H9 (cell line): ENCODE data around the gene AFG1L. TPM values are rescaled to one million over a fixed set of nuclear protein-coding genes. Genes with fewer than 3 reads are reported as not detected.

Experiments
- DNase-seq: peaks from one replicate; pipeline ENCODE4 v3.0.0-alpha.2; 2017
- H2AFZ ChIP-seq: one replicate; pipeline ENCODE4 v1.6.1; 2013; ENCODE audit warnings: mild to moderate bottlenecking, low read length, control low read depth, moderate library complexity
- H2AK5ac ChIP-seq: 2 replicates; pipeline ENCODE4 v1.6.1; 2013; ENCODE audit warnings: low read length, control low read depth, mixed read lengths; ENCODE audit not compliant: insufficient read length
- H2BK120ac ChIP-seq: one replicate; pipeline ENCODE4 v1.6.1; 2013; ENCODE audit warnings: low read depth, mild to moderate bottlenecking, low read length, control low read depth, inconsistent platforms; ENCODE audit not compliant: poor library complexity, severe bottlenecking
- H2BK12ac ChIP-seq: 2 replicates; pipeline ENCODE4 v1.6.1; 2013; ENCODE audit warnings: low read length, control low read depth, mixed read lengths, low read depth; ENCODE audit not compliant: insufficient read length
- H2BK15ac ChIP-seq: 2 replicates; pipeline ENCODE4 v1.6.1; 2013; ENCODE audit warnings: low read depth, low read length, control low read depth
- H2BK20ac ChIP-seq: one replicate; pipeline ENCODE4 v1.6.1; 2013; ENCODE audit warnings: low read depth, mild to moderate bottlenecking, low read length, control low read depth, inconsistent platforms; ENCODE audit not compliant: poor library complexity, severe bottlenecking
- H2BK5ac ChIP-seq: 2 replicates; pipeline ENCODE4 v1.6.1; 2013; ENCODE audit warnings: low read length, control low read depth, mixed read lengths; ENCODE audit not compliant: insufficient read length
- H3K14ac ChIP-seq: 2 replicates; pipeline ENCODE4 v1.6.1; 2013; ENCODE audit warnings: low read length, control low read depth; ENCODE audit not compliant: insufficient read depth
- H3K18ac ChIP-seq: 2 replicates; pipeline ENCODE4 v1.6.1; 2013; ENCODE audit warnings: low read depth, mild to moderate bottlenecking, mixed read lengths, low read length, control low read depth; ENCODE audit not compliant: insufficient read length
- H3K23ac ChIP-seq: 2 replicates; pipeline ENCODE4 v1.6.1; 2013; ENCODE audit warnings: low read length, control low read depth, mixed read lengths, low read depth; ENCODE audit not compliant: insufficient read length
- H3K23me2 ChIP-seq: 2 replicates; pipeline ENCODE4 v1.6.1; 2013; ENCODE audit warnings: low read depth, mild to moderate bottlenecking, mixed read lengths, low read length, control low read depth; ENCODE audit not compliant: insufficient read length, poor library complexity, severe bottlenecking
- H3K27ac ChIP-seq: 2 replicates; pipeline ENCODE4 v1.5.1; 2013; ENCODE audit warnings: low read length, control low read depth, mixed read lengths, low read depth; ENCODE audit not compliant: insufficient read length
- H3K27me3 ChIP-seq: 2 replicates; pipeline ENCODE4 v1.6.1; 2013; ENCODE audit warnings: low read length, control low read depth, inconsistent platforms; ENCODE audit not compliant: insufficient read depth
- H3K4ac ChIP-seq: 2 replicates; pipeline ENCODE4 v1.6.1; 2013; ENCODE audit warnings: low read depth, mild to moderate bottlenecking, control low read depth, inconsistent platforms, low read length, moderate library complexity
- H3K4me1 ChIP-seq: 2 replicates; pipeline ENCODE4 v1.6.1; 2013; ENCODE audit warnings: low read length, control low read depth, inconsistent platforms; ENCODE audit not compliant: insufficient read depth
- H3K4me2 ChIP-seq: 2 replicates; pipeline ENCODE4 v1.6.1; 2013; ENCODE audit warnings: low read length, control low read depth, mixed read lengths; ENCODE audit not compliant: insufficient read length, insufficient read depth
- H3K56ac ChIP-seq: 2 replicates; pipeline ENCODE4 v1.6.1; 2013; ENCODE audit warnings: low read depth, mild to moderate bottlenecking, mixed read lengths, low read length, control low read depth; ENCODE audit not compliant: insufficient read length
- H3K79me1 ChIP-seq: 2 replicates; pipeline ENCODE4 v1.6.1; 2013; ENCODE audit warnings: low read depth, mild to moderate bottlenecking, moderate library complexity, low read length, control low read depth, inconsistent platforms; ENCODE audit not compliant: insufficient read depth, poor library complexity, severe bottlenecking
- H3K79me2 ChIP-seq: 2 replicates; pipeline ENCODE4 v1.6.1; 2013; ENCODE audit warnings: low read length, control low read depth, inconsistent platforms; ENCODE audit not compliant: insufficient read depth
- H3K9ac ChIP-seq: 2 replicates; pipeline ENCODE4 v1.6.1; 2013; ENCODE audit warnings: low read length, control low read depth, mixed read lengths; ENCODE audit not compliant: insufficient read length; ENCODE audit errors: extremely low read depth
- H3K9me3 ChIP-seq: one replicate; pipeline ENCODE4 v1.6.1; 2013; ENCODE audit warnings: low read depth, low read length, inconsistent platforms; ENCODE audit not compliant: control insufficient read depth
- H3T11ph ChIP-seq: one replicate; pipeline ENCODE4 v1.6.1; 2013; ENCODE audit warnings: mild to moderate bottlenecking, low read length, control low read depth, inconsistent platforms
- H4K20me1 ChIP-seq: one replicate; pipeline ENCODE4 v1.6.1; 2013; ENCODE audit not compliant: control insufficient read depth, insufficient read length, insufficient read depth
- H4K5ac ChIP-seq: 2 replicates; pipeline ENCODE4 v1.6.1; 2013; ENCODE audit warnings: low read depth, mild to moderate bottlenecking, mixed read lengths, low read length, control low read depth; ENCODE audit not compliant: insufficient read length
- H4K8ac ChIP-seq: replicated peaks from 2 replicates; pipeline ENCODE4 v1.6.1; 2013; ENCODE audit warnings: low read length, control low read depth, mixed read lengths, low read depth; ENCODE audit not compliant: insufficient read length
- H4K91ac ChIP-seq: 2 replicates; pipeline ENCODE4 v1.6.1; 2013; ENCODE audit warnings: low read depth, mild to moderate bottlenecking, moderate library complexity, mixed read lengths, low read length, control low read depth; ENCODE audit not compliant: insufficient read length
- H3K27ac Mint-ChIP-seq, 3 experiments: 2 replicates in 2 of 3; 3 replicates in 1 of 3; pipeline ENCODE4 v1.8.0; 2020 to 2021; ENCODE audit warnings: mixed read lengths in 3 of 3, mild to moderate bottlenecking in 1 of 3, moderate library complexity in 1 of 3
- H3K27me3 Mint-ChIP-seq: 2 replicates; pipeline ENCODE4 v1.8.0; 2021; ENCODE audit warnings: low read depth, mild to moderate bottlenecking, moderate library complexity, mixed read lengths
- H3K36me3 Mint-ChIP-seq, 3 experiments: 2 replicates in 2 of 3; 3 replicates in 1 of 3; pipeline ENCODE4 v1.8.0; 2020 to 2021; ENCODE audit warnings: low read depth in 3 of 3, mixed read lengths in 3 of 3; ENCODE audit not compliant: insufficient read depth in 1 of 3
- H3K4me1 Mint-ChIP-seq, 2 experiments: 2 replicates each; pipeline ENCODE4 v1.8.0; 2020; ENCODE audit warnings: mixed read lengths in 2 of 2
- H3K4me3 Mint-ChIP-seq, 2 experiments: 2 replicates in 1 of 2; 3 replicates in 1 of 2; pipeline ENCODE4 v1.8.0; 2020 to 2021; ENCODE audit warnings: mild to moderate bottlenecking in 2 of 2, mixed read lengths in 2 of 2, moderate library complexity in 1 of 2
- H3K9me3 Mint-ChIP-seq, 2 experiments: 2 replicates in 1 of 2; 3 replicates in 1 of 2; pipeline ENCODE4 v1.8.0; 2020; ENCODE audit warnings: mild to moderate bottlenecking in 2 of 2, mixed read lengths in 2 of 2, moderate library complexity in 1 of 2
- CTCF ChIP-seq: fragments of 200-600 bp; sonication (generic); conservative IDR thresholded peaks from 3 replicates; pipeline ENCODE4 v1.8.0; 2021; ENCODE audit warnings: antibody characterized with exemption, mild to moderate bottlenecking
- WGBS: extraction: QIAGEN DNeasy Blood & Tissue Kit; methylation state at CpG from one replicate; pipeline ENCODE4 v1.1.7; 2013; ENCODE audit warnings: missing lambda C conversion rate, low lambda C conversion rate, mixed read lengths; ENCODE audit not compliant: insufficient read length; ENCODE audit errors: extremely low coverage; 5-methylcytosine and 5-hydroxymethylcytosine counted together
- total RNA-seq: library from RNA; stranded (reverse); gene quantifications from 2 replicates; pipeline ENCODE4 v1.2.1, GENCODE V29; 2021

The AFG1L gene
- total RNA-seq, 1 experiment from 2014 or later: 4.7 TPM

GRCh38 chr6:108350528-108350927 is 55.7 kb downstream of the AFG1L start:
- H4K20me1 ChIP-seq: no peaks in the 10 kb centered on the region
- no peak overlapping the region for H2BK15ac ChIP-seq
- no peak overlapping the region for H4K91ac ChIP-seq
- H3T11ph ChIP-seq: no peak overlapping the region
- DNase-seq: no peak
- H4K8ac ChIP-seq: no peak overlapping the region
- no peaks in the 10 kb centered on the region for H3K79me1 ChIP-seq
- no peaks in the 10 kb centered on the region for H3K4me1 ChIP-seq
- no peak overlapping the region for H2BK20ac ChIP-seq
- H2AFZ ChIP-seq: no peak overlapping the region
- H3K23me2 ChIP-seq: no peaks in the 10 kb centered on the region
- no peaks in the 10 kb centered on the region for H3K27me3 ChIP-seq
- H3K36me3 Mint-ChIP-seq: no peaks in the 10 kb centered on the region; a peak in 2 of 7 replicates
- H3K9me3 Mint-ChIP-seq: no peaks in the 10 kb centered on the region
- TF ChIP-seq CTCF: no peak
- no peak overlapping the region for H3K23ac ChIP-seq
- H3K27me3 Mint-ChIP-seq: no peaks in the 10 kb centered on the region
- no peak overlapping the region for H3K4me2 ChIP-seq
- no peak overlapping the region for H3K56ac ChIP-seq
- no peak overlapping the region for H2AK5ac ChIP-seq
- no peak overlapping the region for H3K14ac ChIP-seq
- no peak overlapping the region for H3K4me3 Mint-ChIP-seq
- H3K79me2 ChIP-seq: no peaks in the 10 kb centered on the region
- H2BK120ac ChIP-seq: no peak overlapping the region
- no peak overlapping the region for H3K27ac ChIP-seq
- no peak overlapping the region for H2BK5ac ChIP-seq
- no peak overlapping the region for H3K18ac ChIP-seq
- H3K9ac ChIP-seq: no peak overlapping the region
- no peak overlapping the region for H3K4ac ChIP-seq
- H3K4me1 Mint-ChIP-seq: no peaks in the 10 kb centered on the region
- no peaks in the 10 kb centered on the region for H3K9me3 ChIP-seq
- H3K27ac Mint-ChIP-seq: no peak overlapping the region
- no peak overlapping the region for H4K5ac ChIP-seq
- no CpG with 5 or more reads among the region's 1 CpG for WGBS
- no peak overlapping the region for H2BK12ac ChIP-seq
